Measurements from ENCODE around the gene KCNQ5.

GRCh38 chr6:72954716-72955115, 332.9 kb downstream of the KCNQ5 start:
- no peak for TF ChIP-seq CTCF (IDR thresholded peaks at IDR 0.05)
- no peak for TF ChIP-seq POLR2A (IDR thresholded peaks at IDR 0.05)
